IMR-90 (cell line): ENCODE data around the gene KRT222. TPM values are rescaled to one million over a fixed set of nuclear protein-coding genes. Genes with fewer than 3 reads are reported as not detected.

ENCODE experiments used
- ATAC-seq: fragments of 200-7000 bp; cut with Tn5 transposase; 2 replicates; pipeline ENCODE4 v1.9.1; 2020; ENCODE audit warnings: low read depth, mild to moderate bottlenecking, moderate library complexity
- BruUV-seq: library from RNA; stranded (reverse); fragments of 400-500 nt; replicated peaks from 2 replicates; lab custom pipeline; 2021; lab: Mats Ljungman, UMichigan
- CTCF ChIA-PET: fragments of 300-600 bp; formaldehyde crosslinking; extraction: SDS; loops from one replicate; lab custom pipeline; 2021; ENCODE audit warnings: antibody characterized with exemption; lab: Yijun Ruan, JAX
- POLR2A ChIA-PET: fragments of 300-600 bp; sonication (Branson Sonifier 250); formaldehyde crosslinking; loops from one replicate; lab custom pipeline; 2022; ENCODE audit warnings: antibody characterized with exemption; ENCODE audit not compliant: unreplicated experiment; lab: Charles Lee
- DNase-seq: peaks from one replicate; pipeline ENCODE4 v3.0.0; 2013
- H2AFZ ChIP-seq: replicated peaks from 2 replicates; pipeline ENCODE3; 2013; ENCODE audit warnings: low read length, mild to moderate bottlenecking; ENCODE audit not compliant: poor library complexity
- H2AK5ac ChIP-seq: 2 replicates; pipeline ENCODE4 v1.6.1; 2013; ENCODE audit warnings: low read depth, low read length, inconsistent platforms
- H2AK9ac ChIP-seq: replicated peaks from 2 replicates; pipeline ENCODE3; 2013; ENCODE audit warnings: mild to moderate bottlenecking, low read depth, low read length, moderate library complexity; ENCODE audit not compliant: poor library complexity
- H2BK120ac ChIP-seq: 2 replicates; pipeline ENCODE4 v1.6.1; 2013; ENCODE audit warnings: low read depth, low read length, inconsistent platforms
- H2BK15ac ChIP-seq: 3 replicates; pipeline ENCODE4 v1.6.1; 2013; ENCODE audit warnings: low read depth, low read length, inconsistent platforms
- H2BK20ac ChIP-seq: 2 replicates; pipeline ENCODE4 v1.6.1; 2013; ENCODE audit warnings: low read depth, mild to moderate bottlenecking, inconsistent platforms, low read length, moderate library complexity
- H2BK5ac ChIP-seq: 2 replicates; pipeline ENCODE4 v1.6.1; 2013; ENCODE audit warnings: mild to moderate bottlenecking, low read depth, low read length, inconsistent platforms; ENCODE audit not compliant: poor library complexity, severe bottlenecking
- H3K14ac ChIP-seq: replicated peaks from 2 replicates; pipeline ENCODE4 v1.6.1; 2013; ENCODE audit warnings: low read depth, low read length, inconsistent platforms
- H3K18ac ChIP-seq: 2 replicates; pipeline ENCODE4 v1.6.1; 2013; ENCODE audit warnings: low read depth, low read length, control low read depth
- H3K23ac ChIP-seq: 2 replicates; pipeline ENCODE4 v1.6.1; 2013; ENCODE audit warnings: low read depth, low read length, inconsistent platforms
- H3K27ac ChIP-seq: 2 replicates; pipeline ENCODE4 v1.5.1; 2013; ENCODE audit warnings: mild to moderate bottlenecking, control low read depth, low read length; ENCODE audit not compliant: insufficient read depth
- H3K27me3 ChIP-seq: 2 replicates; pipeline ENCODE4 v1.6.1; 2013; ENCODE audit warnings: low read length; ENCODE audit not compliant: control insufficient read depth, insufficient read depth
- H3K36me3 ChIP-seq: 2 replicates; pipeline ENCODE4 v1.6.1; 2013; ENCODE audit warnings: low read length, mixed read lengths; ENCODE audit not compliant: control insufficient read depth, insufficient read depth
- H3K4ac ChIP-seq: 2 replicates; pipeline ENCODE4 v1.6.1; 2013; ENCODE audit warnings: low read depth, low read length, inconsistent platforms
- H3K4me1 ChIP-seq: 2 replicates; pipeline ENCODE4 v1.6.1; 2013; ENCODE audit warnings: low read length, mixed read lengths; ENCODE audit not compliant: control insufficient read depth, insufficient read depth
- H3K4me2 ChIP-seq: 2 replicates; pipeline ENCODE4 v1.6.1; 2013; ENCODE audit warnings: low read depth, mild to moderate bottlenecking, control low read depth, low read length, moderate library complexity
- H3K4me3 ChIP-seq: 2 replicates; pipeline ENCODE4 v1.5.1; 2013; ENCODE audit warnings: low read depth, mild to moderate bottlenecking, control low read depth, low read length, moderate library complexity; ENCODE audit not compliant: insufficient read depth
- H3K56ac ChIP-seq: 2 replicates; pipeline ENCODE4 v1.6.1; 2013; ENCODE audit warnings: low read length, inconsistent platforms; ENCODE audit not compliant: insufficient read depth; ENCODE audit errors: extremely low read depth
- H3K79me1 ChIP-seq, 2 experiments: 2 replicates each; pipeline ENCODE4 v1.6.1; 2013; ENCODE audit warnings: low read length in 2 of 2, inconsistent platforms in 1 of 2, low read depth in 1 of 2
- H3K9ac ChIP-seq: 2 replicates; pipeline ENCODE4 v1.6.1; 2013; ENCODE audit warnings: low read depth, low read length, control low read depth
- H3K9me1 ChIP-seq: 2 replicates; pipeline ENCODE4 v1.6.1; 2013; ENCODE audit warnings: low read length, inconsistent platforms; ENCODE audit not compliant: insufficient read depth
- H3K9me3 ChIP-seq: 2 replicates; pipeline ENCODE4 v1.6.1; 2013; ENCODE audit warnings: low read length; ENCODE audit not compliant: control insufficient read depth, insufficient read depth
- H4K20me1 ChIP-seq: 2 replicates; pipeline ENCODE4 v1.6.1; 2013; ENCODE audit warnings: low read length, inconsistent platforms; ENCODE audit not compliant: insufficient read depth
- H4K5ac ChIP-seq: 2 replicates; pipeline ENCODE4 v1.6.1; 2013; ENCODE audit warnings: mild to moderate bottlenecking, low read depth, low read length, control low read depth
- H4K8ac ChIP-seq, 2 experiments: 2 replicates each; pipeline ENCODE4 v1.6.1; 2013; ENCODE audit warnings: low read depth in 2 of 2, low read length in 2 of 2, control low read depth in 1 of 2, inconsistent platforms in 1 of 2
- H4K91ac ChIP-seq: 2 replicates; pipeline ENCODE4 v1.6.1; 2013; ENCODE audit warnings: low read depth, low read length, inconsistent platforms; ENCODE audit not compliant: insufficient read depth
- ELK1 ChIP-seq: fragments of 150-350 bp; IDR thresholded peaks from 2 replicates; pipeline ENCODE4 v1.6.1; 2016; ENCODE audit warnings: low read depth, mild to moderate bottlenecking, low read length, moderate library complexity, borderline replicate concordance
- RCOR1 ChIP-seq: IDR thresholded peaks from 2 replicates; pipeline ENCODE4 v1.6.1; 2012; ENCODE audit warnings: mild to moderate bottlenecking, low read length, improper control_type of control experiment; ENCODE audit not compliant: insufficient replicate concordance
- WGBS, 2 experiments: methylation state at CpG; one replicate each; pipeline versions ENCODE4 v1.1.5 to v1.1.7; 2013; ENCODE audit warnings: missing lambda C conversion rate in 2 of 2; ENCODE audit not compliant: insufficient read length in 1 of 2; ENCODE audit errors: extremely low coverage in 2 of 2; 5-methylcytosine and 5-hydroxymethylcytosine counted together
- dilution Hi-C: fragments of 300-500 bp; cut with HindIII; formaldehyde crosslinking; loops from one replicate; pipeline ENCODE4 v1.14.3; 2018; ENCODE audit warnings: low sequenced_read_pairs; ENCODE audit not compliant: unreplicated experiment
- in situ Hi-C: fragments of 300-500 bp; cut with MboI; formaldehyde crosslinking; loops from 3 replicates; pipeline ENCODE4 v1.14.3; 2019; ENCODE audit warnings: low sequenced_read_pairs, inconsistent platforms, mixed read lengths
- intact Hi-C: fragments of 100-400 bp; cut with micrococcal nuclease; formaldehyde crosslinking; loops from 2 replicates; pipeline ENCODE4 v1.10.0; 2022
- polyA plus RNA-seq, 3 experiments: library from polyadenylated mRNA; depleted of rRNA; stranded (reverse); fragments of >200 nt; gene quantifications; 2 replicates each; pipeline ENCODE4 v1.2.3, GENCODE V29; 2012; ENCODE audit warnings: low replicate concordance in 1 of 3
- total RNA-seq: library from RNA; depleted of rRNA; stranded (reverse); fragments of >200 nt; gene quantifications from 2 replicates; pipeline ENCODE4 v1.2.3, GENCODE V29; 2012

The KRT222 gene
- total and polyA plus RNA-seq, 2 of the 4 experiments (the other 2 are of a cell fraction) = not detected

- H3K56ac ChIP-seq = no peak overlapping the region
- H4K8ac ChIP-seq = no peak overlapping the region
- no peaks in the 10 kb centered on the region for H3K79me1 ChIP-seq
- TF ChIP-seq RCOR1 (no peak), ELK1 (no peak)
- H3K27me3 ChIP-seq = peaks cover 56% of the 10 kb centered on the region
- dilution Hi-C loops = no loop called here
- peaks cover 2% of the 10 kb centered on the region; the same call in 1 of the 2 replicates for H3K4me1 ChIP-seq
- no peak overlapping the region for H3K4ac ChIP-seq
- no peak overlapping the region for H2BK5ac ChIP-seq
- DNase-seq = no peak
- no peak overlapping the region for H3K4me3 ChIP-seq
- H3K27ac ChIP-seq = no peak overlapping the region
- H3K18ac ChIP-seq = no peak overlapping the region
- no TSS peak for BruUV-seq
- no peak for ATAC-seq
- in situ Hi-C loops = loop anchor here (5.0 kb wide), 1 partner anchor 176 kb away; no protein-coding TSS in a partner anchor
- no peak overlapping the region for H4K91ac ChIP-seq
- intact Hi-C loops = no loop called here
- H3K9ac ChIP-seq = no peak overlapping the region
- WGBS, 2 experiments = 60% methylated on average over 1 of the region's 3 CpGs; no CpG with 5 or more reads in 1 of the 2 experiments
- no peak overlapping the region for H3K23ac ChIP-seq
- H4K5ac ChIP-seq = no peak overlapping the region
- H2BK15ac ChIP-seq = no peak overlapping the region
- no peak overlapping the region for H2AK5ac ChIP-seq
- POLR2A ChIA-PET = no interaction called here
- H3K4me2 ChIP-seq = no peak overlapping the region
- H2AK9ac ChIP-seq = no peak overlapping the region
- CTCF ChIA-PET = no interaction called here
- H4K20me1 ChIP-seq = no peaks in the 10 kb centered on the region
- H3K14ac ChIP-seq = no peak overlapping the region
- H3K9me3 ChIP-seq = no peaks in the 10 kb centered on the region
- H2AFZ ChIP-seq = no peak overlapping the region
- no peak overlapping the region for H2BK120ac ChIP-seq
- no peaks in the 10 kb centered on the region for H3K36me3 ChIP-seq
- no peak overlapping the region for H2BK20ac ChIP-seq
- no peaks in the 10 kb centered on the region for H3K9me1 ChIP-seq
These were observed 48.4 kb downstream of the KRT222 start for GRCh38 chr17:40616592-40616991.
